Uterus (tissue), 2 donors: ENCODE results near the gene GNAO1.

ENCODE experiments used
- CTCF ChIP-seq, 4 experiments: fragments of 200-600 bp in 2 of 4; fragments of 450-650 bp in 2 of 4; sonication (generic) in 2 of 4; IDR thresholded peaks; one replicate each; pipeline ENCODE4 v1.5.1; 2016 to 2019; ENCODE audit warnings: antibody characterized with exemption in 4 of 4, mild to moderate bottlenecking in 2 of 4, moderate library complexity in 1 of 4
- POLR2A ChIP-seq, 2 donors: fragments of 450-650 bp; IDR thresholded peaks; one replicate each; pipeline ENCODE4 v1.6.1; 2016; ENCODE audit warnings: antibody characterized with exemption in 2 of 2, mild to moderate bottlenecking in 1 of 2, moderate library complexity in 1 of 2

- TF ChIP-seq CTCF (IDR thresholded peaks at IDR 0.05) (no peak), POLR2A (IDR thresholded peaks at IDR 0.05) (no peak)
Measured at GRCh38 chr16:56163089-56163488, 28.2 kb upstream of the GNAO1 start.
